A549 treated with CORT108297 at 1 μM for 4 hours (cell line): Measurements from ENCODE around the gene HOXD10. TPM values are rescaled to one million over a fixed set of nuclear protein-coding genes. Genes with fewer than 3 reads are reported as not detected.

Experiments used
- total RNA-seq: library from RNA; stranded (reverse); fragments of 200-300 nt; extraction: Qiagen RNA extraction; gene quantifications from 5 replicates; pipeline ENCODE4 v1.2.3, GENCODE V29; 2022

The HOXD10 gene
- 5.3 to 7.2 TPM (median 6.8 TPM) in 5 replicates for total RNA-seq

DNA sequence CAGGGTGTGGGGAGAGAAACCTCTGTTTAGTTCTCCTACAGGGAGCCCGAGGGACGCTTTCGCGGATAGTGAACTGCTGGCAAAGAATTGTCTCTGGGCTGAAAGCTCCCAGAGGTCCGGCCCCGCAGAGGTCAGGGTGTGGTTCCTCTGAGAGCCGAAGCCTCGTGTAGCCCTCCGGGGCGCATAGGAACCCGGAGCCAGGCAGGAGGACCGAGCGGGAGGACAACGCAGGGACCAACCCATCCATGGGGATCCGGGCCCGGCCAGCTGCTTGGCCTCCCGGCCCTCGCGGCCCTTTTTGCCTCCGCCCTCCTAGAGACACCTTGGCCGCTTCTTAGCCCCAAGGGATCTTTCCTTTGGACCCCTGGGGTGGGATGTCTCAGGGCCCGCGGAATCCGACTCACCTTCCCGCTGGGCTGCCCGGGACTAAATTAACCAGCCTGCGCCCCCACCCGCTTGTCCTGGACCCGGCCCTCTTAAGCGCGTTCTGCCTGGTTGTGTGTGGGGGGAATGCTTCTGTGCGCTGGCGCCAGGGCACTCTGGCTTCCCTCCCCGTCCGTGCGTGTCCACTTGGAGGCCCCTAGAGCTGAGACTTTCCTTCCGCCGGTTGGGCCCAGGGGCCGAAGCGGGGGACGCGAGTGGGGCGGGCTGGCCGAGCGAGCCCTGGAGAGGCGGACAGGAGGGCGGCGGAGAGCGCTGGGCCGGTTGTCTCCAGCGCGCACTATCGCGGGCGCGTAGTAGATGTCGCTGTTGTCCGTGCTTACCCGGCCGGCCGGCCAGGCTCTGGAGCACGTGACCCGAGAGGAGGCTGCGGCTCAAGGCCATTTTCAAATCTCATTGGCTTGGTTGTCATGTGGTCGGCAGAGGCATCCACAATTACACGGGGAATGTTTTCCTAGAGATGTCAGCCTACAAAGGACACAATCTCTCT is at the start of gene HOXD10:
HOXD10 (plus strand) TSS at position 896 of the 931 bp plus-strand sequence. CDS start 56 bp downstream, outside the sequence.

DNA sequence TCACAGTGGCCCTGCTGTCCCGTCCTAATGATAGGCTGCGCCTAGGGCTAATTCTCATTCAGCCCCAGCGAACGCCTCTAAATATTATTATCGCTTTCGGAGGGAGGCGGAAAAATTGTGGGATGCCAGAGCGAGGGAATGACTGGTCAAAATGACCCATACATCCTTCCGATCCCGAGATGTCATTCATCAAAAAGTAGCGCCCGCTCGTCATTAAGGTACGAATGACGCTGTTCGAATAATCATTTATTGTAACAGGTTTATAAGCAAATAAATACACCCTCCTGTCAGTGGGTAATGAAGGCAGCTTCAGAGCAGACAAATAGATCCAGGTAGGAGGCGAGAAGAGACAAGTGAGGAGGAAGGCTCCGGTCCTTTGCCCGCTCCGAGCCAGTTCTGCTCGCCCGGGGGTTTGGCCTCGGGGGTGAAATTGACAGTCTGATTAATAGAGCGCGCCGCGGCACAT is 32.7 kb upstream of the HOXD10 start, which contains the start of gene EVX2:
EVX2 (minus strand) TSS at position 167 of the 466 bp plus-strand sequence. CDS start 186 bp downstream, outside the sequence.

DNA sequence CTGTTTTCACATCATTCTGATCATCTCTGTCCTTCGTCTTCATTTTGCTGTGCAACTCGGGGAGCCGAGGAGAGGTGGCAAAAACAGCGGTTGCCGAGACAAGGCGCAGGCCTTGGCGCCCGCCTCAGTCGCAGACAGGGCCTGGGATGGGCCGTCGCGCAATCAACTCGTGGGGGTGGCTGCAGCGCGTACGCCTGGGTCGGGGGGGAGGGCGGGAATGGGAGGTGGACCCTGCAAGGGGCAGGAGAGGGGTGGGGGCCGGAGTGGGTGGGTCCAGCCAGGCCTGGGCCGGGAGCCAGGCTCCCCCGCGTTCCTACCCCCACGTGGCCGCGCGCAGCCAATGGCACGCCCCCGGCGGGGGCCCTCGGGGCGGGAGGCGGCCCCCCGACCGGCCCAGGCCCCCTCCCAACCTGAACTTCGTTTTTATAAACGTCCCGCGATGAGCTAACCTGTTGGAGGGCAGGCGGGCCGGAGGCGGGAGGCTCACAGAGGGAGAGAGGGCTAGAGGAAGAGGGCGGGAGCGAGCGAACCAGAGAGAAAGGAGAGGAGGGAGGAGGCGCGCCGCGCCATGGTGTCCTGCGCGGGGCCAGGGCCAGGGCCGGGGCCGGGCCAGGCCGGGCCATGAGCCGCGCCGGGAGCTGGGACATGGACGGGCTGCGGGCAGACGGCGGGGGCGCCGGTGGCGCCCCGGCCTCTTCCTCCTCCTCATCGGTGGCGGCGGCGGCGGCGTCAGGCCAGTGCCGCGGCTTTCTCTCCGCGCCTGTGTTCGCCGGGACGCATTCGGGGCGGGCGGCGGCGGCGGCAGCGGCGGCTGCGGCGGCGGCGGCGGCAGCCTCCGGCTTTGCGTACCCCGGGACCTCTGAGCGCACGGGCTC is 24.1 kb upstream of the HOXD10 start, which contains the start of gene HOXD13:
HOXD13 (plus strand) TSS at position 452 of the 875 bp plus-strand sequence; CDS start at position 622, 170 bp downstream.

DNA sequence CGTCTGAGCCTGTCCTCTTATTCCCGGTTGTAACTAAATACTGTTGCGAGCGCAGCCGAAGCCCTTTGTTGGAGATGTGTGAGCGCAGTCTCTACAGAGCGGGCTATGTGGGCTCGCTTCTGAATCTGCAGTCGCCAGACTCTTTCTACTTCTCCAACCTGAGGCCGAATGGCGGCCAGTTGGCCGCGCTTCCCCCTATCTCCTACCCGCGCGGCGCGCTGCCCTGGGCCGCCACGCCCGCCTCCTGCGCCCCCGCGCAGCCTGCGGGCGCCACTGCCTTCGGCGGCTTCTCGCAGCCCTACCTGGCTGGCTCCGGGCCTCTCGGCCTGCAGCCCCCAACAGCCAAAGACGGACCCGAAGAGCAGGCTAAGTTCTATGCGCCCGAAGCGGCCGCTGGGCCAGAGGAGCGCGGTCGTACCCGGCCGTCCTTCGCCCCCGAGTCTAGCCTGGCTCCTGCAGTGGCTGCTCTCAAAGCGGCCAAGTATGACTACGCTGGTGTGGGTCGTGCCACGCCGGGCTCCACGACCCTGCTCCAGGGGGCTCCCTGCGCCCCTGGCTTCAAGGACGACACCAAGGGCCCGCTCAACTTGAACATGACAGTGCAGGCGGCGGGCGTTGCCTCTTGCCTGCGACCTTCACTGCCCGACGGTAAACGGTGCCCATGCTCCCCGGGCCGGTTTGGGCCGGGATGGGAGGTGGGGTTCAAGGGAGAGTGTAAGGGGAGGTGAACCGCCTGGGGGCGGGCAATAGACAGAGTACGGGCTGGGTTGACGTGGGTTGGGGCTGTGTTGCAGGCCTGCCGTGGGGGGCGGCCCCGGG is 16.6 kb upstream of the HOXD10 start, which contains the start of gene HOXD12:
HOXD12 (plus strand) TSS at position 68 of the 819 bp plus-strand sequence; CDS start at position 75, 7 bp downstream.

DNA sequence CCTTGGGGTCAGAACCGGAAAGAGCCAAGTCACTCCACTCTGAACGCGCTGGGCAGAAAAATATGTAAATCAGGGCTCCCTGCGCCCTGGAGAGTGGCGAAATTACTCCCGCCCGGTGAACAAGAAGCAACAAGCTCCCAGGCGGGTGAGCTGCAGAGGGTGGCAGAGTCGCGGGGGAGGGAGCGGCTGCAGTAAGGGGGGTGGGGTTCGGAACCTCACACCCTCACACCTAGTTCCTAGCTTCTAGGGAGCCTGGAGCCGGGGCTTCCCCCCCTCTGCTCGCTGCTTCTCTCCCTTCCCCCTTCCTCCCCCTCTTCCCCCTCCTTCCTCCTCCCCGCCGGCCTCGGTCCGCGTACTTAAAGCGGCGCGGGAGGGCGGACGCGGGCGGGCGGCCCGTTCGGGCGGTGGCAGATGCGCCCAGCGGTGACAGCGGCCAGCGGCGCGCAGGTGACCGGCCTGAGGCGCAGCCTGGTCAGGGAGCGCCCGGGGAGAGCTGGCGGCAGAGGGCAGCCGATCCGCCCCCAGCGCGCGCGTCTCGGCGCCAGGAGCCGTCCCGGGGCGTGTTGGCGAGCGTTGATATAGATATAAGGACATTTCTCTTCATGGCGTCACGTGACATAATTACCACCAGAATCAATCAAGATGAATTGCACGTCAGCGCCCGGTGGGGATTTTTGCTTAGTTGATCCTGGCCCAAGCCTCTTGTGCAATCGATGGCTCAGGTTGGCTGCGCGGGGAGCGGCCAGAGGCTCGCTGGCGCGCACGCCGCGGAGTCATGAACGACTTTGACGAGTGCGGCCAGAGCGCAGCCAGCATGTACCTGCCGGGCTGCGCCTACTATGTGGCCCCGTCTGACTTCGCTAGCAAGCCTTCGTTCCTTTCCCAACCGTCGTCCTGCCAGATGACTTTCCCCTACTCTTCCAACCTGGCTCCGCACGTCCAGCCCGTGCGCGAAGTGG is 9.7 kb upstream of the HOXD10 start, which contains the start of gene HOXD11:
HOXD11 (plus strand) TSS at position 700 of the 959 bp plus-strand sequence; CDS start at position 776, 76 bp downstream.

DNA sequence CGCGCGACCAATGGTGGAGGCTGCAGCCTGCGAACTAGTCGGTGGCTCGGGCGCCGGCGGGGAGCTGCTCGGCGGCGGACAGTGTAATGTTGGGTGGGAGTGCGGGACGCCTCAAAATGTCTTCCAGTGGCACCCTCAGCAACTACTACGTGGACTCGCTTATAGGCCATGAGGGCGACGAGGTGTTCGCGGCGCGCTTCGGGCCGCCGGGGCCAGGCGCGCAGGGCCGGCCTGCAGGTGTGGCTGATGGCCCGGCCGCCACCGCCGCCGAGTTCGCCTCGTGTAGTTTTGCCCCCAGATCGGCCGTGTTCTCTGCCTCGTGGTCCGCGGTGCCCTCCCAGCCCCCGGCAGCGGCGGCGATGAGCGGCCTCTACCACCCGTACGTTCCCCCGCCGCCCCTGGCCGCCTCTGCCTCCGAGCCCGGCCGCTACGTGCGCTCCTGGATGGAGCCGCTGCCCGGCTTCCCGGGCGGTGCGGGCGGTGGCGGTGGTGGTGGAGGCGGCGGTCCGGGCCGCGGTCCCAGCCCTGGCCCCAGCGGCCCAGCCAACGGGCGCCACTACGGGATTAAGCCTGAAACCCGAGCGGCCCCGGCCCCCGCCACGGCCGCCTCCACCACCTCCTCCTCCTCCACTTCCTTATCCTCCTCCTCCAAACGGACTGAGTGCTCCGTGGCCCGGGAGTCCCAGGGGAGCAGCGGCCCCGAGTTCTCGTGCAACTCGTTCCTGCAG is 6.3 kb downstream of the HOXD10 start, which contains the start of gene HOXD9:
HOXD9 (plus strand) TSS at position 37 of the 728 bp plus-strand sequence; CDS start at position 87, 50 bp downstream.

DNA sequence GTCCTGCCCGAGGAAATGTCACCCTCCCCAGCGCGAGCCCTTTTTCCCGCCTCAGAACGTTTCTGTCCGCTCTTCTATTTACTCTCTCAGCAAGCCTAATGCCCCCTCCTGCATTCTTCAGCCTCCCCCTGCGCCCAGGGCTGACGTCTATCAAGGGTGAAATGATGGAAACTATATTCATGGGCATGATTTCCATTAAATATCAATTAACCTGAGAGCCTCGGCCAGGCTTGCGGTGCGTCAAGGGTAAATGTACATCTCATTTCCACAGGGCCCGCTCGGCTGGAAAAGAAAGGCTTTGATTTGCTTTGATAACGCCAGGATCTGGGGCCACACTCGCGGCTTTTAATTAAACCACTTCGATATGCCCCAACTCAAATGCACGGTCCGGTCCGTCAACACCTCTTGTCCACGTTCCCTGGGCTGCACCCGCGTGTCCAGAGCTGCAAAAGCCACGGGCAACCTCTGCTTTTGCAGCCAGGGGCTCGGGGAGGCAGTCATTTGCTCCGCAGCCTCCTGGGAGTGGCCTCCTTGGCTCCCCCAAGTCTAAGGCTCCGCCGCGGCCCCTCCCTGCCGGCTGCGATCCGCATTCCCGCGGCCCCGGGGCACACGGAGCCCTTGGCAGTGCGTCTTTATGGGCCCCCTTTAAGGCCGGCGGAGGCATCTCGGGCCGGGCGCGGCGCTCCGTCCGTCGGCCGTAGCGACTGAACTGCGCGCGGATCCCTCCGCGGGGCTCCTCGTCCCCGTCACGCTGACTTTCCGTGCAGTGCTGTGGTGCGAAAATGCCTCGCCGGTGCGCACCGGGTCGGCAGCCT is 12.6 kb downstream of the HOXD10 start, which contains the start of gene HOXD8:
HOXD8 (plus strand) TSS at position 724 of the 815 bp plus-strand sequence. CDS start 662 bp downstream, outside the sequence.

DNA sequence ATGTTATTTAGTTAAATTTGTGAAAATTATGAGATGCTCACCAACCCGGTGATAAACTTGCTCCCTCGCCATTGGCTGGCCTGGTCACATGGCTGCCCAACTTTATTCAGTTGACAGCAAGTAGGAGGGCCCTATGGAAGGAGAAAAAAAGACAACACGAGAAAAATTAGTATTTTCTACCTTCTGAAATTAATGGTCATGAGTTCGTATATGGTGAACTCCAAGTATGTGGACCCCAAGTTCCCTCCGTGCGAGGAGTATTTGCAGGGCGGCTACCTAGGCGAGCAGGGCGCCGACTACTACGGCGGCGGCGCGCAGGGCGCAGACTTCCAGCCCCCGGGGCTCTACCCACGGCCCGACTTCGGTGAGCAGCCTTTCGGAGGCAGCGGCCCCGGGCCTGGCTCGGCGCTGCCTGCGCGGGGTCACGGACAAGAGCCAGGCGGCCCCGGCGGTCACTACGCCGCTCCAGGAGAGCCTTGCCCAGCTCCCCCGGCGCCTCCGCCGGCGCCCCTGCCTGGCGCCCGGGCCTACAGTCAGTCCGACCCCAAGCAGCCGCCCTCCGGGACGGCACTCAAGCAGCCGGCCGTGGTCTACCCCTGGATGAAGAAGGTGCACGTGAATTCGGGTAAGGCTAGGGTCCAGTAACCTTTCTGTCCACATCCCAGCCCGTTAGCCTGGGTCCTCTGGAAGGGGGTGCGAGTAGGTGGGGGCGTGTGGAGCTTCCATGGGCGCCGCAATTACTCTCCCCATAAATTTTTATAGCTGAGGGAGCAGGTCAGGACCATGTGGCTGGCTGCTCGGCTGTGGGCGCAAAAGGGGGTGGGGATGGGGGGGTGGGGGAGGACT is 35.1 kb downstream of the HOXD10 start, which contains the start of gene HOXD4:
HOXD4 (plus strand) TSS at position 109 of the 846 bp plus-strand sequence; CDS start at position 193, 84 bp downstream.

DNA sequence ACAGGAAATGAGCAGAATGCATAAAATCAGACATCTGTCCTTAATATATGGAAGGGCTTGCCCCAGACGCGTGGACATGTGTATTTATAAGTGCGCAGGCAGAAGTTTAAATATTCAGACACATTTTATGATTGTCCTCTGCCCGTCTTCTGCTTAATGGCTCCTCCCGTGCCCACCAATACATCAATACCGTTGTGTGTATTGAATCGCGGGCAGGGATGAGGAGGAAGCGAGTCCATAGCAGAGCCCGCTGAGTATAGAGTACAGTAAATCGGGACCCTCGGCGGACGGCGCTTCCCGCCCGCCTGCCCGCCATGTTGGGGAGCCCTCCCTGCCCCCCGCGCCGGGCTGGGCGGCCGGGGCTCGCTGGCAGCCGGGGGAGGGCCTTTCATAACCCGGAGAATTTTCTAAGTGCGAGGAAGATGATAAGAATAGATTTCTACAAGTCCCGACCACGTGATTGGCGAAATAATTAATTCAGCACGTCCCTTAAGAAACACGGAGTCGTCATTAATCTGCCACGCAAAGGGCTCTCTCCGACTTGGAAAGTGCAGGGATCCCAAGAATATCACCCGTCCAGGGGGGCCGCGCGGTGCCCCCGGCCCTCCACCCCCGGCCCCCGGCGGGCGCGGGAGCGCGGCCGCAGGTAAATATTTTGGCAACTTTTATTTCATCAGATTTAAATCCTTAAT is 40.4 kb downstream of the HOXD10 start, which contains the start of gene HOXD3:
HOXD3 (plus strand) TSS at position 501 of the 692 bp plus-strand sequence. CDS start 11,808 bp downstream, outside the sequence.

Other genes with a start within 250 kb of the HOXD10 start
- 11.8 to 15.1 TPM (median 13.1 TPM) in 5 replicates for gene LNPK, start 114.5 kb upstream of the HOXD10 start, total RNA-seq
- gene EVX2, start 32.8 kb upstream of the HOXD10 start, total RNA-seq = not detected in 5 replicates
- 0.16 to 0.27 TPM (median 0.23 TPM) in 5 replicates for gene HOXD13, start 24.1 kb upstream of the HOXD10 start, total RNA-seq
- not detected in 5 replicates for gene HOXD12, start 17.0 kb upstream of the HOXD10 start, total RNA-seq
- 6.2 to 9.1 TPM (median 7.8 TPM) in 5 replicates for gene HOXD11, start 9.5 kb upstream of the HOXD10 start, total RNA-seq
- 0.82 to 1.7 TPM (median 1.5 TPM) in 5 replicates for gene HOXD9, start 5.9 kb downstream of the HOXD10 start, total RNA-seq
- 4.6 to 6.1 TPM (median 5.4 TPM) in 5 replicates for gene HOXD8, start 12.9 kb downstream of the HOXD10 start, total RNA-seq
- gene HOXD4, start 34.8 kb downstream of the HOXD10 start, total RNA-seq = 0.14 to 0.62 TPM (median 0.49 TPM) in 5 replicates
- gene HOXD3, start 40.5 kb downstream of the HOXD10 start, total RNA-seq = 0.08 to 0.30 TPM (median 0.18 TPM) in 4 of 5 replicates, not detected in the other
- gene HOXD1, start 71.9 kb downstream of the HOXD10 start, total RNA-seq = 0.16 to 0.32 TPM (median 0.18 TPM) in 5 replicates
- 43.5 to 51.0 TPM (median 44.2 TPM) in 5 replicates for gene MTX2, start 152.7 kb downstream of the HOXD10 start, total RNA-seq